22Rv1 (cell line): ENCODE measurements around the gene PARN.
A peak's percentile ranks its signal among the peaks of the same experiment; 100 is the strongest.

ENCODE experiments used
- H3K27ac ChIP-seq: fragments of 450-650 bp; 2 replicates; pipeline ENCODE4 v1.5.1; 2017
- CTCF ChIP-seq: fragments of 450-650 bp; IDR thresholded peaks from 2 replicates; pipeline ENCODE4 v1.5.1; 2017; ENCODE audit warnings: mild to moderate bottlenecking
- ZFX ChIP-seq: fragments of 450-650 bp; IDR thresholded peaks from 2 replicates; pipeline ENCODE4 v1.6.1; 2017; ENCODE audit warnings: antibody characterized with exemption, borderline replicate concordance

Gene PARN

GRCh38 chr16:14490235-14490634 is 139.8 kb downstream of the PARN start:
- TF ChIP-seq ZFX (no peak), CTCF (no peak)
- H3K27ac ChIP-seq: no peak overlapping the region

GRCh38 chr16:14489460-14489859 is 140.6 kb downstream of the PARN start:
- no peak overlapping the region for H3K27ac ChIP-seq

GRCh38 chr16:14487579-14487978 is 142.5 kb downstream of the PARN start:
- TF ChIP-seq ZFX (no peak), CTCF (no peak)
- peak overlapping the region; percentile 82 for H3K27ac ChIP-seq

More at GRCh38 chr16:14489460-14489859, 140.6 kb downstream of the PARN start:
- TF ChIP-seq CTCF (no peak), ZFX (no peak)

GRCh38 chr16:14486520-14487303 is 143.3 kb downstream of the PARN start:
- peak overlapping the region; percentile 82 for H3K27ac ChIP-seq

GRCh38 chr16:14485811-14486519 is 144.1 kb downstream of the PARN start:
- TF ChIP-seq ZFX (no peak), CTCF (no peak)
- H3K27ac ChIP-seq: peak overlapping the region; percentile 82

More at GRCh38 chr16:14486520-14487303, 143.3 kb downstream of the PARN start:
- TF ChIP-seq CTCF (no peak), ZFX (no peak)

- TF ChIP-seq CTCF (no peak), ZFX (no peak)
- no peak overlapping the region for H3K27ac ChIP-seq
Observed at GRCh38 chr16:14485121-14485551, 144.9 kb downstream of the PARN start.

GRCh38 chr16:14483819-14484385 is 146.2 kb downstream of the PARN start:
- TF ChIP-seq CTCF (no peak), ZFX (no peak)
- no peak overlapping the region for H3K27ac ChIP-seq
